Skeletal muscle satellite cell (primary cell): ENCODE measurements around the gene LSM12. TPM values are rescaled to one million over a fixed set of nuclear protein-coding genes. Genes with fewer than 3 reads are reported as not detected.
A peak's percentile ranks its signal among the peaks of the same experiment; 100 is the strongest.

Experiments
- H3K27me3 ChIP-seq: 2 replicates; pipeline ENCODE4 v1.7.0; 2013; ENCODE audit warnings: low read length; ENCODE audit not compliant: control insufficient read depth, insufficient read depth
- H3K36me3 ChIP-seq: 2 replicates; pipeline ENCODE4 v1.7.0; 2013; ENCODE audit warnings: mild to moderate bottlenecking, control low read depth, low read length; ENCODE audit not compliant: insufficient read depth
- H3K4me1 ChIP-seq: 2 replicates; pipeline ENCODE4 v1.7.0; 2013; ENCODE audit warnings: low read length; ENCODE audit not compliant: control insufficient read depth, insufficient read depth
- H3K4me2 ChIP-seq: 2 replicates; pipeline ENCODE4 v1.7.0; 2013; ENCODE audit warnings: mild to moderate bottlenecking, low read length
- H3K4me3 ChIP-seq: 2 replicates; pipeline ENCODE4 v1.7.0; 2013; ENCODE audit warnings: low read length
- H3K9ac ChIP-seq: 2 replicates; pipeline ENCODE4 v1.7.0; 2013; ENCODE audit warnings: mild to moderate bottlenecking, low read depth, low read length, moderate library complexity
- H3K9me3 ChIP-seq: replicated peaks from 2 replicates; pipeline ENCODE4 v1.7.0; 2013; ENCODE audit warnings: mild to moderate bottlenecking, control low read depth, low read length
- total RNA-seq: library from RNA; depleted of rRNA; stranded (reverse); fragments of >200 nt; gene quantifications from 2 replicates; pipeline ENCODE4 v1.2.3, GENCODE V29; 2012; rRNA removed

Gene LSM12
- 76.6 and 79.7 TPM in 2 replicates for total RNA-seq

GRCh38 chr17:44066204-44066930 lies at the start of gene LSM12:
Gene LSM12, minus strand, starts transcription at chr17:44066671. Its CDS starts 84 bp downstream, at chr17:44066587.
- Histone ChIP-seq H3K4me3 (peak within 1 kb of the TSS; percentile 84), H3K27me3 (no peaks in the 10 kb centered on the region), H3K9me3 (no peaks in the 10 kb centered on the region), H3K36me3 (peaks cover 26% of the 10 kb centered on the region), H3K9ac (peak within 1 kb of the TSS; percentile 94), H3K4me1 (peaks cover 24% of the 10 kb centered on the region), H3K4me2 (peak within 1 kb of the TSS; percentile 91)

GRCh38 chr17:44115585-44116415 lies 49.3 kb upstream of the LSM12 start:
- no peak overlapping the region for H3K9ac ChIP-seq
- no peaks in the 10 kb centered on the region for H3K9me3 ChIP-seq
- no peak overlapping the region for H3K4me2 ChIP-seq
- H3K27me3 ChIP-seq: no peaks in the 10 kb centered on the region
- peaks cover 3% of the 10 kb centered on the region for H3K36me3 ChIP-seq
- peaks cover 10% of the 10 kb centered on the region for H3K4me1 ChIP-seq
- no peak overlapping the region for H3K4me3 ChIP-seq

GRCh38 chr17:44113868-44114840 lies 47.7 kb upstream of the LSM12 start:
- Histone ChIP-seq H3K9ac (no peak overlapping the region), H3K27me3 (no peaks in the 10 kb centered on the region), H3K4me2 (no peak overlapping the region), H3K4me1 (peaks cover 27% of the 10 kb centered on the region), H3K4me3 (no peak overlapping the region), H3K36me3 (peaks cover 3% of the 10 kb centered on the region), H3K9me3 (no peaks in the 10 kb centered on the region)

- Histone ChIP-seq H3K4me1 (peaks cover 32% of the 10 kb centered on the region), H3K36me3 (peaks cover 3% of the 10 kb centered on the region)
Measured at GRCh38 chr17:44113382-44113781, 46.9 kb upstream of the LSM12 start.

GRCh38 chr17:44112284-44113280 lies 46.1 kb upstream of the LSM12 start:
- Histone ChIP-seq H3K36me3 (peaks cover 3% of the 10 kb centered on the region), H3K4me2 (no peak overlapping the region), H3K27me3 (no peaks in the 10 kb centered on the region), H3K4me3 (no peak overlapping the region), H3K4me1 (peaks cover 40% of the 10 kb centered on the region), H3K9me3 (no peaks in the 10 kb centered on the region), H3K9ac (no peak overlapping the region)

More at GRCh38 chr17:44113382-44113781, 46.9 kb upstream of the LSM12 start:
- Histone ChIP-seq H3K4me3 (no peak overlapping the region), H3K9me3 (no peaks in the 10 kb centered on the region), H3K4me2 (no peak overlapping the region), H3K27me3 (no peaks in the 10 kb centered on the region), H3K9ac (no peak overlapping the region)

GRCh38 chr17:44111777-44112176 lies 45.3 kb upstream of the LSM12 start:
- Histone ChIP-seq H3K36me3 (peaks cover 3% of the 10 kb centered on the region), H3K4me3 (no peak overlapping the region), H3K9me3 (no peaks in the 10 kb centered on the region), H3K27me3 (no peaks in the 10 kb centered on the region), H3K4me1 (peaks cover 46% of the 10 kb centered on the region), H3K9ac (no peak overlapping the region), H3K4me2 (no peak overlapping the region)

GRCh38 chr17:44110823-44111633 lies 44.6 kb upstream of the LSM12 start:
- Histone ChIP-seq H3K9me3 (no peaks in the 10 kb centered on the region), H3K9ac (peak overlapping the region; percentile 80), H3K36me3 (peaks cover 3% of the 10 kb centered on the region), H3K27me3 (no peaks in the 10 kb centered on the region), H3K4me2 (peak overlapping the region; percentile 84), H3K4me3 (peak overlapping the region; percentile 68), H3K4me1 (peaks cover 47% of the 10 kb centered on the region)

- peaks cover 3% of the 10 kb centered on the region for H3K36me3 ChIP-seq
- H3K4me2 ChIP-seq: peak overlapping the region; percentile 84
- no peaks in the 10 kb centered on the region for H3K9me3 ChIP-seq
- H3K4me1 ChIP-seq: peaks cover 55% of the 10 kb centered on the region
- H3K27me3 ChIP-seq: no peaks in the 10 kb centered on the region
- peak overlapping the region; percentile 68 for H3K4me3 ChIP-seq
- peak overlapping the region; percentile 80 for H3K9ac ChIP-seq
Measured at GRCh38 chr17:44110011-44110686, 43.7 kb upstream of the LSM12 start.

GRCh38 chr17:44109312-44109630 lies 42.8 kb upstream of the LSM12 start:
- Histone ChIP-seq H3K9me3 (no peaks in the 10 kb centered on the region), H3K9ac (peak overlapping the region; percentile 80), H3K27me3 (no peaks in the 10 kb centered on the region), H3K4me1 (peaks cover 55% of the 10 kb centered on the region), H3K4me2 (peak overlapping the region; percentile 84), H3K36me3 (no peaks in the 10 kb centered on the region), H3K4me3 (peak overlapping the region; percentile 68)
